ENCODE measurements around the gene PTPRD.

The PTPRD gene

GRCh38 chr9:8361364-8361763, 2251.4 kb downstream of the PTPRD start:
- Histone ChIP-seq H3K4me3 (ENCODE audit: extremely low read depth, insufficient read depth, low read length, poor library complexity, severe bottlenecking) (no peak overlapping the region), H3K4me1 (ENCODE audit: control insufficient read depth, insufficient read depth, low read length, poor library complexity, severe bottlenecking) (peaks cover 19% of the 10 kb centered on the region), H3K9me3 (ENCODE audit: control insufficient read depth, low read length) (no peaks in the 10 kb centered on the region), H3K36me3 (ENCODE audit: control insufficient read depth, insufficient read depth, low read length) (no peaks in the 10 kb centered on the region), H3K27ac (ENCODE audit: low read depth, low read length, severe bottlenecking) (no peak overlapping the region)
- no CpG with 5 or more reads among the region's 2 CpGs for WGBS, 2 experiments (ENCODE audit: insufficient coverage in 2 of 2)

- H3K9me3 ChIP-seq (ENCODE audit: control insufficient read depth, low read length), result no peaks in the 10 kb centered on the region
- H3K4me1 ChIP-seq (ENCODE audit: control insufficient read depth, insufficient read depth, low read length, poor library complexity, severe bottlenecking), result no peaks in the 10 kb centered on the region
- H3K27ac ChIP-seq (ENCODE audit: low read depth, low read length, severe bottlenecking), result no peak overlapping the region
- no peak overlapping the region for H3K4me3 ChIP-seq (ENCODE audit: extremely low read depth, insufficient read depth, low read length, poor library complexity, severe bottlenecking)
- no peaks in the 10 kb centered on the region for H3K36me3 ChIP-seq (ENCODE audit: control insufficient read depth, insufficient read depth, low read length)
Observed at GRCh38 chr9:8356406-8356805, 2256.4 kb downstream of the PTPRD start.

- Histone ChIP-seq H3K4me3 (ENCODE audit: extremely low read depth, insufficient read depth, low read length, poor library complexity, severe bottlenecking) (no peak overlapping the region), H3K9me3 (ENCODE audit: control insufficient read depth, low read length) (no peaks in the 10 kb centered on the region), H3K36me3 (ENCODE audit: control insufficient read depth, insufficient read depth, low read length) (no peaks in the 10 kb centered on the region), H3K27ac (ENCODE audit: low read depth, low read length, severe bottlenecking) (no peak overlapping the region), H3K4me1 (ENCODE audit: control insufficient read depth, insufficient read depth, low read length, poor library complexity, severe bottlenecking) (no peaks in the 10 kb centered on the region)
Observed at GRCh38 chr9:8351436-8351835, 2261.4 kb downstream of the PTPRD start.

GRCh38 chr9:8349901-8350300, 2262.9 kb downstream of the PTPRD start:
- Histone ChIP-seq H3K4me1 (ENCODE audit: control insufficient read depth, insufficient read depth, low read length, poor library complexity, severe bottlenecking) (no peaks in the 10 kb centered on the region), H3K4me3 (ENCODE audit: extremely low read depth, insufficient read depth, low read length, poor library complexity, severe bottlenecking) (no peak overlapping the region), H3K27ac (ENCODE audit: low read depth, low read length, severe bottlenecking) (no peak overlapping the region), H3K9me3 (ENCODE audit: control insufficient read depth, low read length) (no peaks in the 10 kb centered on the region), H3K36me3 (ENCODE audit: control insufficient read depth, insufficient read depth, low read length) (no peaks in the 10 kb centered on the region)
- 80% methylated on average over 1 of the region's 4 CpGs; no CpG with 5 or more reads in 1 of the 2 experiments for WGBS, 2 experiments (ENCODE audit: insufficient coverage in 2 of 2)

GRCh38 chr9:8349376-8349775, 2263.4 kb downstream of the PTPRD start:
- no peak overlapping the region for H3K4me3 ChIP-seq (ENCODE audit: extremely low read depth, insufficient read depth, low read length, poor library complexity, severe bottlenecking)
- H3K27ac ChIP-seq (ENCODE audit: low read depth, low read length, severe bottlenecking), result no peak overlapping the region
- no peaks in the 10 kb centered on the region for H3K9me3 ChIP-seq (ENCODE audit: control insufficient read depth, low read length)
- H3K4me1 ChIP-seq (ENCODE audit: control insufficient read depth, insufficient read depth, low read length, poor library complexity, severe bottlenecking), result no peaks in the 10 kb centered on the region
- WGBS, 2 experiments (ENCODE audit: insufficient coverage in 2 of 2), result 67 to 86% methylated on average over 1 of the region's 2 CpGs
- no peaks in the 10 kb centered on the region for H3K36me3 ChIP-seq (ENCODE audit: control insufficient read depth, insufficient read depth, low read length)

- Histone ChIP-seq H3K4me1 (ENCODE audit: control insufficient read depth, insufficient read depth, low read length, poor library complexity, severe bottlenecking) (no peaks in the 10 kb centered on the region), H3K4me3 (ENCODE audit: extremely low read depth, insufficient read depth, low read length, poor library complexity, severe bottlenecking) (no peak overlapping the region), H3K36me3 (ENCODE audit: control insufficient read depth, insufficient read depth, low read length) (no peaks in the 10 kb centered on the region), H3K27ac (ENCODE audit: low read depth, low read length, severe bottlenecking) (no peak overlapping the region), H3K9me3 (ENCODE audit: control insufficient read depth, low read length) (no peaks in the 10 kb centered on the region)
- no CpG with 5 or more reads among the region's 4 CpGs for WGBS, 2 experiments (ENCODE audit: insufficient coverage in 2 of 2)
Observed at GRCh38 chr9:8348756-8349155, 2264.0 kb downstream of the PTPRD start.

- WGBS, 2 experiments (ENCODE audit: insufficient coverage in 2 of 2), result 100% methylated on average over 2 of the region's 4 CpGs; no CpG with 5 or more reads in 1 of the 2 experiments
- H3K4me3 ChIP-seq (ENCODE audit: extremely low read depth, insufficient read depth, low read length, poor library complexity, severe bottlenecking), result no peak overlapping the region
- H3K36me3 ChIP-seq (ENCODE audit: control insufficient read depth, insufficient read depth, low read length), result no peaks in the 10 kb centered on the region
- no peaks in the 10 kb centered on the region for H3K4me1 ChIP-seq (ENCODE audit: control insufficient read depth, insufficient read depth, low read length, poor library complexity, severe bottlenecking)
- H3K9me3 ChIP-seq (ENCODE audit: control insufficient read depth, low read length), result no peaks in the 10 kb centered on the region
- no peak overlapping the region for H3K27ac ChIP-seq (ENCODE audit: low read depth, low read length, severe bottlenecking)
Observed at GRCh38 chr9:8346296-8346695, 2266.5 kb downstream of the PTPRD start.

- H3K36me3 ChIP-seq (ENCODE audit: control insufficient read depth, insufficient read depth, low read length), result peaks cover 30% of the 10 kb centered on the region
- WGBS, 2 experiments (ENCODE audit: insufficient coverage in 2 of 2), result 88% methylated on average over 1 to 3 of the region's 5 CpGs
- no peaks in the 10 kb centered on the region for H3K4me1 ChIP-seq (ENCODE audit: control insufficient read depth, insufficient read depth, low read length, poor library complexity, severe bottlenecking)
- H3K9me3 ChIP-seq (ENCODE audit: control insufficient read depth, low read length), result no peaks in the 10 kb centered on the region
- H3K4me3 ChIP-seq (ENCODE audit: extremely low read depth, insufficient read depth, low read length, poor library complexity, severe bottlenecking), result no peak overlapping the region
- H3K27ac ChIP-seq (ENCODE audit: low read depth, low read length, severe bottlenecking), result no peak overlapping the region
Observed at GRCh38 chr9:8338767-8339510, 2273.9 kb downstream of the PTPRD start.

- Histone ChIP-seq H3K4me3 (ENCODE audit: extremely low read depth, insufficient read depth, low read length, poor library complexity, severe bottlenecking) (no peak overlapping the region), H3K36me3 (ENCODE audit: control insufficient read depth, insufficient read depth, low read length) (peaks cover 30% of the 10 kb centered on the region), H3K27ac (ENCODE audit: low read depth, low read length, severe bottlenecking) (no peak overlapping the region), H3K9me3 (ENCODE audit: control insufficient read depth, low read length) (no peaks in the 10 kb centered on the region), H3K4me1 (ENCODE audit: control insufficient read depth, insufficient read depth, low read length, poor library complexity, severe bottlenecking) (peaks cover 1% of the 10 kb centered on the region)
- WGBS, 2 experiments (ENCODE audit: insufficient coverage in 2 of 2), result 100% methylated on average over 1 to 2 of the region's 4 CpGs
Observed at GRCh38 chr9:8337834-8338766, 2274.7 kb downstream of the PTPRD start.

GRCh38 chr9:8332871-8333270, 2279.9 kb downstream of the PTPRD start:
- H3K9me3 ChIP-seq (ENCODE audit: control insufficient read depth, low read length), result no peaks in the 10 kb centered on the region
- H3K27ac ChIP-seq (ENCODE audit: low read depth, low read length, severe bottlenecking), result no peak overlapping the region
- H3K4me1 ChIP-seq (ENCODE audit: control insufficient read depth, insufficient read depth, low read length, poor library complexity, severe bottlenecking), result peaks cover 5% of the 10 kb centered on the region
- WGBS, 2 experiments (ENCODE audit: insufficient coverage in 2 of 2), result 80% methylated on average over 1 of the region's 2 CpGs; no CpG with 5 or more reads in 1 of the 2 experiments
- peaks cover 26% of the 10 kb centered on the region for H3K36me3 ChIP-seq (ENCODE audit: control insufficient read depth, insufficient read depth, low read length)
- no peak overlapping the region for H3K4me3 ChIP-seq (ENCODE audit: extremely low read depth, insufficient read depth, low read length, poor library complexity, severe bottlenecking)

GRCh38 chr9:8332331-8332650, 2280.5 kb downstream of the PTPRD start:
- Histone ChIP-seq H3K4me3 (ENCODE audit: extremely low read depth, insufficient read depth, low read length, poor library complexity, severe bottlenecking) (no peak overlapping the region), H3K9me3 (ENCODE audit: control insufficient read depth, low read length) (no peaks in the 10 kb centered on the region), H3K36me3 (ENCODE audit: control insufficient read depth, insufficient read depth, low read length) (peaks cover 20% of the 10 kb centered on the region), H3K4me1 (ENCODE audit: control insufficient read depth, insufficient read depth, low read length, poor library complexity, severe bottlenecking) (peaks cover 5% of the 10 kb centered on the region), H3K27ac (ENCODE audit: low read depth, low read length, severe bottlenecking) (no peak overlapping the region)
- 100% methylated on average over 1 of the region's 2 CpGs for WGBS, 2 experiments (ENCODE audit: insufficient coverage in 2 of 2)

All from mesodermal cell (in vitro differentiated cells).